Measurements from ENCODE around the gene NOX3.
A peak's percentile ranks its signal among the peaks of the same experiment; 100 is the strongest.
"Not testable (repeated sequence)": the region's sequence is repeated elsewhere in the genome, so short reads cannot be mapped to it uniquely, and the experiment has no call there.

Gene NOX3

GRCh38 chr6:155378724-155379123 is 76.9 kb downstream of the NOX3 start:
- intact Hi-C loops (cut with DNase I) = no loop called here
- no peak for DNase-seq

GRCh38 chr6:155378276-155378675 is 77.4 kb downstream of the NOX3 start:
- intact Hi-C loops (cut with DNase I) = no loop called here
- no peak for DNase-seq

GRCh38 chr6:155377061-155377460 is 78.6 kb downstream of the NOX3 start:
- no peak for DNase-seq
- intact Hi-C loops (cut with DNase I) = no loop called here

DNA sequence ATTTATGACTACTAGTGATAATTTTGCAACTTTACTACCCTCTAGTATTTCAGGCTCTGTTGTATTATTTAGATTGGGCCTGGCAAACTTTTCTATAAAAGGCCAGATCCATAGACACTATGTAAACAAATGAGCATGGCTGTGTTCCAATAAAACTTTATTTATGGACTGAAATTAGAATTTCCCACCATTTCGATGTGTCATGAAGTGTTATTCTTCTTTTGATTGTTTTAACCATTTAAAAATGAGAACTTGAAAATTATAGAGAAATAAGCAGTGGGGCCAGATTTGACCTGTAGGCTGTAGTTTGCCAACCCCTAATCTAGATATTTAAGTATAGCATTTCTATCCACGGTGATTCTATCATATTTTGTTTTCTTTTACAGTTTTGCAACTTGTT is 79.8 kb downstream of the NOX3 start:
- intact Hi-C loops (cut with DNase I) = no loop called here

GRCh38 chr6:155374681-155375080 is 81.0 kb downstream of the NOX3 start:
- no peak for DNase-seq
- intact Hi-C loops (cut with DNase I) = no loop called here

More for the DNA sequence above, 79.8 kb downstream of the NOX3 start:
- no peak for DNase-seq

- intact Hi-C loops (cut with DNase I) = no loop called here
- DNase-seq = no peak
Observed at GRCh38 chr6:155373276-155373675, 82.4 kb downstream of the NOX3 start.

- DNase-seq = no peak
- intact Hi-C loops (cut with DNase I) = no loop called here
Observed at GRCh38 chr6:155372256-155372655, 83.4 kb downstream of the NOX3 start.

DNA sequence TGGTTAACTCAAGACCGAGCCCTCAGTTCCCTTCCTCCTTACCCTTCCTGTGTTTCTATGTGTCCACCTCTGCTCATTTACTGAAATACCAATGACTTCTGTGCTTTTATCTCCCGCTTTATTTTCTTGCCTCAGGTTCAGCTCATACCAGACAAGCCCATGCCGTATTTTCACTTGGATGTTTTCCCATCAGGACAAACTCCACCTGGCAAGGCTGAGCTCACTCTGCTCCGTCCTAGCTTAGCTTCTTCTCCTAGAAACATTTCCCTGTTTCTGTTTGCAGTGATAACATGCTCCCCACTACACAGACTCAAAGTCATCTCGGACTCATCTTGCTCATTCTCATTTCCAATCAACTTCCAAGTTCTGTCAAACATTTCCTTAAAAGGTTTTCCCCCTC is 84.4 kb downstream of the NOX3 start:
- intact Hi-C loops (cut with DNase I) = no loop called here
- no peak for DNase-seq

DNA sequence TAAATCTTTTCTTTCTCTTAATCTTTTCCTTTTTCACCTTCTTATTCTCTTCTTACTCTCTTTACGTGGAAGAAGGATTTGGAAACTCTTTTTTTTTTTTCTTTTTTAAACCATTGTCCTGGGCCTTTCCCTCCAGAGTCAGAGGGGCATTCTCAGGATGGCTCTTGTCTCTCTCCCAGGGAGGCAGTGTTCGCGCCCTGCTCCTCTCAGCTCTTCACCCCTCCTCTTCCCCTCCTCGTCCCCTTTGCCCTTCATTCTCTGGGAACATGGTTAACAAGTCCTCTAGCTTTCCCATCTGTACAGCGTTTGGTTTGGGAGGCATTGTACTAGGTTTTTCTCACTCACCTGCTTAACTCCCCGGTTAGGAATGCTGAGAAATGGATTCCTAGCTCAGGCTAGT is 89.3 kb downstream of the NOX3 start:
- intact Hi-C loops (cut with DNase I) = no loop called here
- DNase-seq = no peak

DNA sequence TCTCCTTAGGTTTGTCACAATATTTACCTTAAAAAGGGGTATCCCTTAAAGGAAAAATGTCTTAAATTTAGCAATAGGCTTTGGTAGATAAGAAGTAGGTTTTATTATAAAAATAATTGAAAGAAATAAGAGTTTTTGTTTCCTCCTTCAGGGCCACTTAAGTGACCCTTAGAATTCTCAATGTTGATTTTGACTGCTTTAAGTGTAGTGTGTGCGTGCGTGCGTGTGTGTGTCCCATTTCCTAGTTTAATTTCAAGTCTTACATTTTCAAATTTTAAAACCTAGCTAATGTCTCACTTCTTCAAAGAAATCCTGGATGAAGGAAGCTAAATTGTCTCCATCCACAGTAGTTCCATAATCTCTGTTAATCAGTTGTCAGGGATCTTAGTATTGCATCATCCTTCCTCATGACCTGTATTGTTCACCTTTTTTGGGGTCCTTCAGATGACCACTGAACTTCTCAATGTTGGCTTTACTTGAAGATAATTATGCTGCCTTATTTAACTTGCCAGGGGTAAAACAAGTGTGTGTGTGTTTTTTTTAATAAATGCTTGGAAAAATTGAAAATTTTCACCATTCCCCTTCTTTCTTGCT is 90.7 kb downstream of the NOX3 start:
- DNase-seq = no peak
- intact Hi-C loops (cut with DNase I) = no loop called here

DNA sequence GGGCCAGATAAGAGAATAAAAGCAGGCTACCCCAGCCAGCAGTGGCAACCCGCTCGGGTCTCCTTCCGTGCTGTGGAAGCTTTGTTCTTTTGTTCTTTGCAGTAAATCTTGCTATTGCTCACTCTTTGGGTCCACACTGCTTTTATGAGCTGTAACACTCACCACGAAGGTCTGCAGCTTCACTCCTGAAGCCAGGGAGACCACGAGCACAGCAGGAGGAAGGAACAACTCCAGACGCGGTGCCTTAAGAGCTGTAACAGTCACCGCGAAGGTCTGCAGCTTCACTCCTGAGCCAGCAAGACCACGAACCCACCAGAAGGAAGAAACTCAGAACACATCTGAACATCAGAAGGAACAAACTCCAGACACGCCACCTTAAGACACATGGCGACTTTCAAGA is 91.6 kb downstream of the NOX3 start:
- intact Hi-C loops (cut with DNase I) = not testable (repeated sequence)

DNA sequence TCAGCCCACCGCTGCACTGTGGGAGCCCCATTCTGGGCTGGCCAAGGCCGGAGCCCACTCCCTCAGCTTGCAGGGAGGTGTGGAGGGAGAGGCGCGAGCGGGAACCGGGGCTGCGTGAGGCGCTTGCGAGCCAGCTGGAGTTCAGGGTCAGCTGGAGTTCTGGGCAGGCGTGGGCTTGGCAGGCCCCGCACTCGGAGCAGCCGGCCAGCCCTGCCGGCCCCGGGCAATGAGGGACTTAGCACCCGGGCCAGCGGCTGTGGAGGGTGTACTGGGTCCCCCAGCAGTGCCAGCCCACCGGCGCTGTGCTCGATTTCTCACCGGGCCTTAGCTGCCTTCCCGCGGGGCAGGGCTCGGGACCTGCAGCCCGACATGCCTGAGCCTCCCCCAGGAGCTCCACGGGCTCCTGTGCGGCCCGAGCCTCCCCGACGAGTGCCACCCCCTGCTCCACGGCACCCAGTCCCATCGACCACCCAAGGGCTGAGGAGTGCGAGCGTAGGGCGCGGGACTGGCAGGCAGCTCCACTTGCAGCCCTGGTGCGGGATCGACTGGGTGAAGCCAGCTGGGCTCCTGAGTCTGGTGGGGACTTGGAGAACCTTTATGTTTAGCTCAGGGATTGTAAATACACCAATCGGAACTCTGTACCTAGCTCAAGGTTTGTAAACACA is 92.5 kb downstream of the NOX3 start:
- peak in 1 of 10 donors; percentile 67 for DNase-seq
- intact Hi-C loops (cut with DNase I) = not testable (repeated sequence)

More for the DNA sequence above, 91.6 kb downstream of the NOX3 start:
- not testable (repeated sequence) for DNase-seq

- intact Hi-C loops (cut with DNase I) = no loop called here
Observed at GRCh38 chr6:155354167-155354566, 101.5 kb downstream of the NOX3 start.

DNA sequence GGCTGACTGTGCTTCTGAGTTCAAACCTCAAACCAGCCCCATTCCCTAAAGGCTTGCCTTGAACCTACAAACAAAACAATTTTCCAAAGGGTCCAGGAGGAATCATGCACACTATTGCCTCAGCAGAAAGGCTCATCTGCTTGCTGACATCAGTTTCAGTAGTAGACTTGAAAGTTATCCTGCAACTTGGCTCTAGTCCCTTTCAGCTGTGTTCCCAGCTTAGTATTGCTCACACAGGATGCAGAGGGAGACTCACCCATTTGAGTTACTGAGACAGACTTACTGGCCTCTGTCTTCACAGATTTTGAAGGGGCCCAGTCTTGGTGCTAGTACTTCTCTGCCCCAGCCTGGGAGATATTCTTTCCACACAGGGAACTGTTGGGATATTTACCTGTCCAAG is 102.8 kb downstream of the NOX3 start:
- intact Hi-C loops (cut with DNase I) = no loop called here
- DNase-seq = no peak

More at GRCh38 chr6:155354167-155354566, 101.5 kb downstream of the NOX3 start:
- no peak for DNase-seq

GRCh38 chr6:155352130-155352420 is 103.6 kb downstream of the NOX3 start:
- intact Hi-C loops (cut with DNase I) = no loop called here

DNA sequence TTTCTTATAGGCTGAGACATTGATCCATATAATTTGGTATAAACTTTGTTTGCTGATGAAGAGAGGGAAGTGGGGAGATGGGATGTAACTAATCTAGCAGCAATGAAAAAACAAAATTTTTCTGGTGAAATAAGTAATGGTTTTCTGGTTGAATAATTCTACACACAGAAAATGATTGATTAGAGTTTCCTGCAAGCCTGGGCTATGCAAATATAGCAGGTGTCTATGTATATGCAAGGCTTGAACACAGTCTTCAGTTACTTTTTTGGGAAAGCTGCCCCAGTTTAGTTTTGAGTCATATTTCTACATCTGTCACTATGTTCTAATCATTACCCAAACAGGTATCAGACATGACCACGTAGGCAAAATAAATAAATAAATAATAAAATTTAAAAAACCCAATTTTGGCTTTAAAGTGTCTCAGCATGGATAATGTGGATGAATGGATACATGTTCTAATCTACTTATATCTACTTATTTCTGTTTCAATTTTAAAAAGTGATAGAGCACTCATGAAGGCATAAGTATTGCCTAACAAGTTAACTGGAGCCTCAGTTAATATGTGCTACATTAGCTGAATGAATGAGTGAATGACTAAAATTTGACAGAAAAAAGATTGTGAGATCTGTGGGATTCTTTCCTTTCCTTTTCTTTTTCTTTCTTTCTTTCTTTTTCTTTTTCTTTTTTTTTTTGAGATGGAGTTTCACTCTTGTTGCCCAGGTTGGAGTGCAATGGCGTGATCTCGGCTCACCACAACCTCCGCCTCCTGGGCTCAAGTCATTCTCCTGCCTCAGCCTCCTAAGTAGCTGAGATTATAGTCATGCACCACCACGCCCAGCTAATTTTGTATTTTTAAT is 104.1 kb downstream of the NOX3 start:
- DNase-seq = no peak
- intact Hi-C loops (cut with DNase I) = no loop called here

More at GRCh38 chr6:155352130-155352420, 103.6 kb downstream of the NOX3 start:
- DNase-seq = no peak

GRCh38 chr6:155349956-155350355 is 105.7 kb downstream of the NOX3 start:
- intact Hi-C loops (cut with DNase I) = no loop called here
- peak in 1 of 10 donors; percentile 75 for DNase-seq

- DNase-seq = no peak
- intact Hi-C loops (cut with DNase I) = no loop called here
Observed at GRCh38 chr6:155349129-155349528, 106.5 kb downstream of the NOX3 start.

GRCh38 chr6:155347800-155348199 is 107.8 kb downstream of the NOX3 start:
- no peak for DNase-seq
- intact Hi-C loops (cut with DNase I) = no loop called here

- DNase-seq = no peak
- intact Hi-C loops (cut with DNase I) = no loop called here
Observed at GRCh38 chr6:155346957-155347356, 108.7 kb downstream of the NOX3 start.

All from posterior cingulate gyrus (tissue), 11 donors.